WERI-Rb-1 (cell line): Measurements from ENCODE around the gene ANAPC5.

Experiments used
- DNase-seq: peaks from one replicate; pipeline ENCODE4 v3.0.0-alpha.2; 2020
- H3K27ac ChIP-seq: fragments of 250-450 bp; sonication (Bioruptor Pico); 2 replicates; pipeline ENCODE4 v1.5.1; 2020; ENCODE audit warnings: mild to moderate bottlenecking, moderate library complexity
- H3K27me3 ChIP-seq: fragments of 250-450 bp; sonication (Bioruptor Pico); 2 replicates; pipeline ENCODE4 v1.5.1; 2021; ENCODE audit warnings: mild to moderate bottlenecking, low read depth, moderate library complexity; ENCODE audit not compliant: insufficient read depth, severe bottlenecking
- H3K36me3 ChIP-seq: fragments of 250-450 bp; sonication (Bioruptor Pico); 2 replicates; pipeline ENCODE4 v1.5.1; 2020; ENCODE audit warnings: mild to moderate bottlenecking, moderate library complexity
- H3K4me3 ChIP-seq: 2 replicates; pipeline ENCODE4 v1.5.1; 2011; ENCODE audit warnings: low read depth, mild to moderate bottlenecking, control low read depth, low read length
- H3K9me3 ChIP-seq: fragments of 250-450 bp; sonication (Bioruptor Pico); 2 replicates; pipeline ENCODE4 v1.5.1; 2021; ENCODE audit warnings: mild to moderate bottlenecking, moderate library complexity; ENCODE audit not compliant: severe bottlenecking
- CTCF ChIP-seq: IDR thresholded peaks from 2 replicates; pipeline ENCODE4 v1.5.1; 2011; ENCODE audit warnings: low read depth, mild to moderate bottlenecking, control low read depth, inconsistent platforms, low read length

ANAPC5 gene

GRCh38 chr12:121293603-121294002 is 58.6 kb downstream of the ANAPC5 start:
- H3K36me3 ChIP-seq: peaks cover 24% of the 10 kb centered on the region
- TF ChIP-seq CTCF: no peak
- DNase-seq: no peak
- no peak overlapping the region for H3K4me3 ChIP-seq
- no peaks in the 10 kb centered on the region for H3K9me3 ChIP-seq
- no peak overlapping the region for H3K27ac ChIP-seq
- no peaks in the 10 kb centered on the region for H3K27me3 ChIP-seq

- Histone ChIP-seq H3K27ac (no peak overlapping the region), H3K9me3 (no peaks in the 10 kb centered on the region), H3K27me3 (no peaks in the 10 kb centered on the region), H3K36me3 (peaks cover 20% of the 10 kb centered on the region), H3K4me3 (no peak overlapping the region)
- no peak for DNase-seq
- no peak for TF ChIP-seq CTCF
Measured at GRCh38 chr12:121290410-121290809, 61.8 kb downstream of the ANAPC5 start.

DNA sequence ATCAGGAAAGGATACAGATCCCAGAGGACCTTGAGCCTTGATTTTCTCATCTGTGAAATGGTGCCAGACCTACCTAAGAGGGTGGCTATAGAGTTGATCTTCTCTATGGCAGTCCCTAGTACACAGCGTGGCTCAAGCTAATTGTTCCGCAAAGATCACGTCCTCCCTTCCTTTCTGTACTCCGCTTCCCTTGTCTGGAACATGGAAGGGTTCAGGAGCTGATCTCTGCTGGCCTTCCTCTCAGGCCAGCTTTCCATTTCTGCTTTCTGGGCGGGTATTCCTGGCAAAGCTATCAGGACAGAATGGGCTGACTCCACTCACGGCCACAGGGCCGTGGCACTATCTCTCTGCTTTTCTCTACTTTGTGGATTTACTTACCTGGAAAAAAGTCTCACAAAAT is 62.2 kb downstream of the ANAPC5 start:
- TF ChIP-seq CTCF: no peak
- H3K4me3 ChIP-seq: no peak overlapping the region
- DNase-seq: no peak
- no peak overlapping the region for H3K27ac ChIP-seq
- peaks cover 20% of the 10 kb centered on the region for H3K36me3 ChIP-seq
- no peaks in the 10 kb centered on the region for H3K9me3 ChIP-seq
- H3K27me3 ChIP-seq: no peaks in the 10 kb centered on the region

- no peak overlapping the region for H3K4me3 ChIP-seq
- DNase-seq: no peak
- no peak for TF ChIP-seq CTCF
- peaks cover 20% of the 10 kb centered on the region for H3K36me3 ChIP-seq
- H3K27ac ChIP-seq: no peak overlapping the region
- no peaks in the 10 kb centered on the region for H3K9me3 ChIP-seq
- no peaks in the 10 kb centered on the region for H3K27me3 ChIP-seq
Measured at GRCh38 chr12:121288986-121289385, 63.2 kb downstream of the ANAPC5 start.

GRCh38 chr12:121288158-121288845 is 63.9 kb downstream of the ANAPC5 start:
- Histone ChIP-seq H3K9me3 (no peaks in the 10 kb centered on the region), H3K27me3 (no peaks in the 10 kb centered on the region), H3K27ac (no peak overlapping the region), H3K36me3 (peaks cover 17% of the 10 kb centered on the region), H3K4me3 (no peak overlapping the region)
- no peak for DNase-seq
- no peak for TF ChIP-seq CTCF
